Adrenal gland (tissue), 5 donors: Measurements from ENCODE around the gene CCDC152.

ENCODE experiments used
- CTCF ChIP-seq, 6 experiments: fragments of 450-650 bp in 4 of 6; fragments of 200-600 bp in 2 of 6; sonication (generic) in 1 of 6; IDR thresholded peaks; 1 replicate in 5 of 6; 2 replicates in 1 of 6; pipeline versions ENCODE4 v1.5.1 to v1.8.0; 2016 to 2021; ENCODE audit warnings: antibody characterized with exemption in 6 of 6, mild to moderate bottlenecking in 2 of 6, moderate library complexity in 1 of 6
- POLR2A ChIP-seq, 2 donors: fragments of 450-650 bp; IDR thresholded peaks; one replicate each; pipeline ENCODE4 v1.6.1; 2017; ENCODE audit warnings: antibody characterized with exemption in 2 of 2, mild to moderate bottlenecking in 2 of 2, moderate library complexity in 1 of 2
- donor health status: DM: no; HTN: no; CAD: no.

- no peak for TF ChIP-seq POLR2A (IDR thresholded peaks at IDR 0.05)
- TF ChIP-seq CTCF (IDR thresholded peaks at IDR 0.05): no peak
Measured at GRCh38 chr5:42750507-42750906, 6.1 kb upstream of the CCDC152 start.
